Measurements from ENCODE around the gene ARSG. TPM values are rescaled to one million over a fixed set of nuclear protein-coding genes. Genes with fewer than 3 reads are reported as not detected.

The ARSG gene
- total and polyA plus RNA-seq, 2 of the 4 experiments (the other 2 are of a cell fraction), result 2.9 to 3.0 TPM

DNA sequence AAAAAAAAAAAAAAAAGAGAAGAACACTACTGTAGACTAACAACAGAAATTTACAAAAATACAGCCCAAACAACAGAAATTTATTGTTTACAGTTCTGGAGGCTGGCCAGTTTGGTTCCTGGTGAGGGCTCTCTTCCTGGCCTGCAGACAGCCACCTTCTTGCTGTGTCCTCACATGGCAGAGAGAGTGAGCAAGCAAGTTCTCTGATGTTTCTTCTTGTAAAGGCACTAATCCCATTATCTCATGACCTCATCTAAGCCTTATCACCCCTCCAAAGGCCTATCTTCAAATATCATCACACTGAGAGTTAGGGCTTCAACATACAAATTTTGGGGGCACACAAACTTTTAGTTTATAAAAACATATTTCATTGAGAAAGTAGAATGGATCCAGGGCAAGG is 7.3 kb downstream of the ARSG start (continued):
- TF ChIP-seq SMC3 (IDR thresholded peaks at IDR 0.05; ENCODE audit: low read depth, low read length), result no peak

- dilution Hi-C loops (cut with HindIII; ENCODE audit: low sequenced_read_pairs, unreplicated experiment), result no loop called here
- Histone ChIP-seq H3K36me3 (ENCODE audit: control insufficient read depth, insufficient read depth, low read length) (no peaks in the 10 kb centered on the region), H2AK5ac (ENCODE audit: low read depth, low read length) (no peak overlapping the region), H3K14ac (replicated peaks; ENCODE audit: low read depth, low read length) (no peak overlapping the region), H3K23ac (ENCODE audit: low read depth, low read length) (no peak overlapping the region), H3K4ac (ENCODE audit: low read depth, low read length) (no peak overlapping the region), H2AFZ (replicated peaks; ENCODE audit: low read length, poor library complexity) (no peak overlapping the region), H3K4me2 (ENCODE audit: low read depth, low read length) (no peak overlapping the region), H4K5ac (ENCODE audit: low read depth, low read length) (no peak overlapping the region), H3K56ac (ENCODE audit: extremely low read depth, insufficient read depth, low read length) (no peak overlapping the region), H3K9me3 (ENCODE audit: control insufficient read depth, insufficient read depth, low read length) (no peaks in the 10 kb centered on the region; the same call in 1 of the 2 replicates), H4K8ac (ENCODE audit: low read depth in 2 of 2, low read length in 2 of 2) (no peak overlapping the region), H3K9ac (ENCODE audit: low read depth, low read length) (no peak overlapping the region), H4K20me1 (ENCODE audit: insufficient read depth, low read length) (no peaks in the 10 kb centered on the region), H2BK15ac (ENCODE audit: low read depth, low read length) (no peak overlapping the region), H2BK20ac (ENCODE audit: low read depth, low read length) (no peak overlapping the region), H2BK120ac (ENCODE audit: low read depth, low read length) (no peak overlapping the region), H3K9me1 (ENCODE audit: insufficient read depth, low read length) (no peaks in the 10 kb centered on the region), H4K91ac (ENCODE audit: insufficient read depth, low read depth, low read length) (no peak overlapping the region), H3K27me3 (ENCODE audit: control insufficient read depth, insufficient read depth, low read length) (0 out of 2 replicates have a peak, but pooled peaks cover 2% of the 10 kb centered on the region), H3K4me3 (ENCODE audit: insufficient read depth, low read depth, low read length) (no peak overlapping the region), H3K79me1 (ENCODE audit: low read depth in 1 of 2, low read length in 2 of 2) (no peaks in the 10 kb centered on the region), H3K4me1 (ENCODE audit: control insufficient read depth, insufficient read depth, low read length) (peaks cover 5% of the 10 kb centered on the region), H3K27ac (ENCODE audit: insufficient read depth, low read length) (no peak overlapping the region), H2BK5ac (ENCODE audit: low read depth, low read length, poor library complexity, severe bottlenecking) (no peak overlapping the region), H2AK9ac (replicated peaks; ENCODE audit: low read depth, low read length, poor library complexity) (no peak overlapping the region), H3K18ac (ENCODE audit: low read depth, low read length) (no peak overlapping the region)
- CTCF ChIA-PET, result no interaction called here
- WGBS, 2 experiments (ENCODE audit: extremely low coverage in 2 of 2, insufficient read length in 1 of 2), result 100% methylated on average over 2 of the region's 3 CpGs; no CpG with 5 or more reads in 1 of the 2 experiments
- in situ Hi-C loops (cut with MboI; ENCODE audit: low sequenced_read_pairs), result no loop called here
- no peak for DNase-seq
- ATAC-seq (ENCODE audit: low read depth), result no peak
- POLR2A ChIA-PET (ENCODE audit: unreplicated experiment), result interaction anchor here (0.6 kb wide), 1 partner anchor 94 kb away, joined by 3 read pairs; no protein-coding TSS in a partner anchor
- no TSS peak for BruUV-seq (replicated peaks)
- intact Hi-C loops (cut with micrococcal nuclease), result no loop called here
- TF ChIP-seq FOS (IDR thresholded peaks at IDR 0.05; ENCODE audit: low read depth, low read length) (no peak), RCOR1 (IDR thresholded peaks at IDR 0.05; ENCODE audit: insufficient replicate concordance, low read length) (no peak), RAD21 (IDR thresholded peaks at IDR 0.05; ENCODE audit: low read length) (no peak), SMC3 (IDR thresholded peaks at IDR 0.05; ENCODE audit: low read depth, low read length) (no peak), NFE2L2 (IDR thresholded peaks at IDR 0.05; ENCODE audit: low read depth, low read length) (no peak), POLR2A (IDR thresholded peaks at IDR 0.05; ENCODE audit: low read depth, low read length) (no peak), ELK1 (IDR thresholded peaks at IDR 0.05; ENCODE audit: borderline replicate concordance, low read depth, low read length) (no peak), CEBPB (IDR thresholded peaks at IDR 0.05; ENCODE audit: low read depth, low read length) (no peak), CHD1 (IDR thresholded peaks at IDR 0.05; ENCODE audit: low read depth, low read length) (no peak), MAFK (IDR thresholded peaks at IDR 0.05; ENCODE audit: low read depth, low read length) (no peak), MAZ (IDR thresholded peaks at IDR 0.05; ENCODE audit: borderline replicate concordance, low read depth, low read length) (no peak), BHLHE40 (IDR thresholded peaks at IDR 0.05; ENCODE audit: low read depth, low read length) (no peak), RFX5 (IDR thresholded peaks at IDR 0.05; ENCODE audit: low read depth, low read length) (no peak), MXI1 (IDR thresholded peaks at IDR 0.05; ENCODE audit: borderline replicate concordance, low read depth, low read length) (no peak)
- TF ChIP-seq, protein P1, sequence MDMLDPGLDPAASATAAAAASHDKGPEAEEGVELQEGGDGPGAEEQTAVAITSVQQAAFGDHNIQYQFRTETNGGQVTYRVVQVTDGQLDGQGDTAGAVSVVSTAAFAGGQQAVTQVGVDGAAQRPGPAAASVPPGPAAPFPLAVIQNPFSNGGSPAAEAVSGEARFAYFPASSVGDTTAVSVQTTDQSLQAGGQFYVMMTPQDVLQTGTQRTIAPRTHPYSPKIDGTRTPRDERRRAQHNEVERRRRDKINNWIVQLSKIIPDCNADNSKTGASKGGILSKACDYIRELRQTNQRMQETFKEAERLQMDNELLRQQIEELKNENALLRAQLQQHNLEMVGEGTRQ (IDR thresholded peaks at IDR 0.05; ENCODE audit: low read depth, low read length), result no peak
Measured at GRCh38 chr17:68299817-68300216, 8.5 kb downstream of the ARSG start.

Data from IMR-90 (cell line).